Colonic mucosa (tissue), 4 donors: Measurements from ENCODE around the gene CREB5. TPM values are rescaled to one million over a fixed set of nuclear protein-coding genes. Genes with fewer than 3 reads are reported as not detected.

Experiments used
- DNase-seq: peaks from one replicate; pipeline ENCODE4 v3.0.0-alpha.2; 2020
- H3K27ac ChIP-seq: fragments of 200-600 bp; one replicate; pipeline ENCODE4 v1.8.0; 2021
- H3K27me3 ChIP-seq: fragments of 200-600 bp; one replicate; pipeline ENCODE4 v1.8.0; 2021
- H3K36me3 ChIP-seq: fragments of 200-600 bp; one replicate; pipeline ENCODE4 v1.8.0; 2021
- H3K4me1 ChIP-seq: fragments of 200-600 bp; one replicate; pipeline ENCODE4 v1.8.0; 2021; ENCODE audit warnings: mild to moderate bottlenecking
- H3K4me3 ChIP-seq: fragments of 200-600 bp; one replicate; pipeline ENCODE4 v1.8.0; 2021
- H3K9ac ChIP-seq, 2 donors: one replicate each; pipeline ENCODE4 v1.7.0; 2013; ENCODE audit warnings: control low read depth in 2 of 2, low read depth in 2 of 2, low read length in 2 of 2
- H3K9me3 ChIP-seq: fragments of 200-600 bp; one replicate; pipeline ENCODE4 v1.8.0; 2021
- intact Hi-C: fragments of 100-400 bp; cut with DNase I; formaldehyde crosslinking; loops from one replicate; pipeline ENCODE4 v1.14.1; 2022
- total RNA-seq, 2 donors: library from RNA; stranded (reverse); fragmentation: NEBNext Ultra II Directional in 1 of 2; extraction: Animal tissue kit (Norgen Biotek cat#: 25700) in 1 of 2; gene quantifications; one replicate each; pipeline ENCODE4 v1.2.1, GENCODE V29; 2021
- TF ChIP-seq, protein P1 (sequence below): fragments of 200-600 bp; IDR thresholded peaks from one replicate; pipeline ENCODE4 v1.8.0; 2022; ENCODE audit warnings: antibody characterized with exemption, mild to moderate bottlenecking
- donor health status: healthy.
- donor health status: DM: no; HTN: no; CAD: no.
- donor health status: DM: no; HTN: no; CAD: no.

CREB5 gene
- total RNA-seq, 2 donors from 2014 or later, result 0.54 to 3.6 TPM

DNA sequence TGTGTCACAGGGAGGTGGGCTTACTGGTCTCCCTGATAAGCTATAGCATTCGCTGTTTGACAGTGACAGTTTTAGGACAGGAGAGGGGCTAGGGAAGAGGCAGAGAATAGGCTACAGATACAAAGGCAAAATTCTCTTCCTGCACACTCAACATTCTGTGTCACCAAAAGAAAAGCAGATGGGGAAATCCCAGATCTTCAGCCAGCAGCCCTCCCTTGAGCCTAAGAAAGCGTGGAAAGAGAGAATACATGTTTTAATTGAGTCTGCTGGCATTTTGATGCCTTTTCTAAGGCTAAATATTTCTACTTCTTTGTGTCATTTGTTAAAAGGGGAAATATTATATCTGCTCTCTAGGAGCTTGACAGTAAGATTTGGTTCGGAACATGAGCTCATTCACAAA lies 298.8 kb downstream of the CREB5 start:
- no peaks in the 10 kb centered on the region for H3K36me3 ChIP-seq
- no peak for DNase-seq
- no peaks in the 10 kb centered on the region for H3K4me1 ChIP-seq
- TF ChIP-seq, protein P1, sequence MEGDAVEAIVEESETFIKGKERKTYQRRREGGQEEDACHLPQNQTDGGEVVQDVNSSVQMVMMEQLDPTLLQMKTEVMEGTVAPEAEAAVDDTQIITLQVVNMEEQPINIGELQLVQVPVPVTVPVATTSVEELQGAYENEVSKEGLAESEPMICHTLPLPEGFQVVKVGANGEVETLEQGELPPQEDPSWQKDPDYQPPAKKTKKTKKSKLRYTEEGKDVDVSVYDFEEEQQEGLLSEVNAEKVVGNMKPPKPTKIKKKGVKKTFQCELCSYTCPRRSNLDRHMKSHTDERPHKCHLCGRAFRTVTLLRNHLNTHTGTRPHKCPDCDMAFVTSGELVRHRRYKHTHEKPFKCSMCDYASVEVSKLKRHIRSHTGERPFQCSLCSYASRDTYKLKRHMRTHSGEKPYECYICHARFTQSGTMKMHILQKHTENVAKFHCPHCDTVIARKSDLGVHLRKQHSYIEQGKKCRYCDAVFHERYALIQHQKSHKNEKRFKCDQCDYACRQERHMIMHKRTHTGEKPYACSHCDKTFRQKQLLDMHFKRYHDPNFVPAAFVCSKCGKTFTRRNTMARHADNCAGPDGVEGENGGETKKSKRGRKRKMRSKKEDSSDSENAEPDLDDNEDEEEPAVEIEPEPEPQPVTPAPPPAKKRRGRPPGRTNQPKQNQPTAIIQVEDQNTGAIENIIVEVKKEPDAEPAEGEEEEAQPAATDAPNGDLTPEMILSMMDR, result no peak
- intact Hi-C loops, result no loop called here
- no peaks in the 10 kb centered on the region for H3K27me3 ChIP-seq
- H3K9ac ChIP-seq, result no peak overlapping the region
- no peaks in the 10 kb centered on the region for H3K9me3 ChIP-seq
- no peak overlapping the region for H3K4me3 ChIP-seq
- no peak overlapping the region for H3K27ac ChIP-seq

DNA sequence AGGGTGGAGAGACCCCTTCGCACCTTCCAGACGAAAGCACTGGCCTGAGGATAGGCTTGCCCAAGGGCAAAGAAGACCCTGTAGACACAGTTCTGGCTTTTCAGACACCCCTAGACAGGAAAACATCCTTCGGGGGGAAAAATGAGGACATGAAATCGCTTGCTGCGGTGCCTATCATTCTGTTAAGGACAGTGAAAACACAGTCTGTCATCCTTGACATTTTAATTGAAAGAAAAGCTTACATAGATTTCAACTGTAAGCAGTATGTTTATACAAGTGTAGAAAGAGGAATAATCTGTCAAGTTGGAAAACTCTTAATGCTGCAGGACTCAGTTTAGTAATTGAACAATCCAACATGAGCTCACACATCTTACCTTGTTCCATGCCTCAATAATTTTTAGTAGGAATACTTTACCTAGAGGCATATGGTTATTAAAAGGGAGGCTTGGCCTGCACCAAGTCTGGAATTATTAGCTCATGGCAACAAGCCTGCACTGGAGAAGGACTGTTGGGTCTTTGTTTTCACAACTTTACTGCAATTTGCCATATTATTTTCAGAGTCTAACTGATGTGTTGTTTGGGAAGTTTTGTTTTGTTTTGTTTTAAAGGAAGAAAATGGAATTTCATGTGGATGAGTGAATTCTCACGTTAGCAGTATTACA lies 302.3 kb downstream of the CREB5 start:
- no peaks in the 10 kb centered on the region for H3K36me3 ChIP-seq
- TF ChIP-seq, protein P1, result no peak
- intact Hi-C loops, result no loop called here
- no peak overlapping the region for H3K9ac ChIP-seq
- no peaks in the 10 kb centered on the region for H3K4me1 ChIP-seq
- H3K27ac ChIP-seq, result no peak overlapping the region
- DNase-seq, result no peak
- H3K4me3 ChIP-seq, result no peak overlapping the region
- H3K27me3 ChIP-seq, result no peaks in the 10 kb centered on the region
- no peaks in the 10 kb centered on the region for H3K9me3 ChIP-seq

DNA sequence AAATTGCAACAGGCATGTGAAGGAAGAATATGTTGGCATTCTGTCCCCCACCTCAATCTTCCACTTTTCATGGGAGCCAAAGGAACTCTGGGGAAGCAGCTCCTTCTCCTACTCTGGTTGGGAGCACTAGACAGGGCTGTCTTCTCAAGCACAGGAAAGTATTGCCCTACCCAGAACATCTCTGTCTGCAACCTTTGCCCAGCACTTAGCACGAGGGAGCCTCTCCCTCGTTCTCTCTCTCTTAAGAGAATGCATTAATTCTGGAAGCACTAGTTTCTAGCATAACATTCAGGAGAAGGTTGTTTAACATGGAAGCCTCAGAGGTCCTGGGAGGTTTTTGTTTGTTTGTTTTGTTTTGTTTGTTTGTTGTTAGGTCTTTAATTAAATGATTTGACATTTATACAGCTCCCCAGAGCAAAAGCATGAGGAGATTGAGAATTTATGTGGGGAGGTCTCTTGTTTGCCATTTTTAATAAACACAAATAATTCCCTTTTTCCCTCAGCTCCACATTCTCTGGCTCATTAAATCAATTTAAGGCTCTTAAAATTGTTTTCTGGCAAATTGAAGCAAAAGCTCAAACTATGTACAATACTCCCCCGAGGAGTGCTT lies 305.2 kb downstream of the CREB5 start:
- H3K4me3 ChIP-seq, result no peak overlapping the region
- no peaks in the 10 kb centered on the region for H3K4me1 ChIP-seq
- intact Hi-C loops, result no loop called here
- DNase-seq, result no peak
- no peak overlapping the region for H3K27ac ChIP-seq
- no peaks in the 10 kb centered on the region for H3K36me3 ChIP-seq
- no peak overlapping the region for H3K9ac ChIP-seq
- TF ChIP-seq, protein P1, result no peak
- no peaks in the 10 kb centered on the region for H3K9me3 ChIP-seq
- no peaks in the 10 kb centered on the region for H3K27me3 ChIP-seq

DNA sequence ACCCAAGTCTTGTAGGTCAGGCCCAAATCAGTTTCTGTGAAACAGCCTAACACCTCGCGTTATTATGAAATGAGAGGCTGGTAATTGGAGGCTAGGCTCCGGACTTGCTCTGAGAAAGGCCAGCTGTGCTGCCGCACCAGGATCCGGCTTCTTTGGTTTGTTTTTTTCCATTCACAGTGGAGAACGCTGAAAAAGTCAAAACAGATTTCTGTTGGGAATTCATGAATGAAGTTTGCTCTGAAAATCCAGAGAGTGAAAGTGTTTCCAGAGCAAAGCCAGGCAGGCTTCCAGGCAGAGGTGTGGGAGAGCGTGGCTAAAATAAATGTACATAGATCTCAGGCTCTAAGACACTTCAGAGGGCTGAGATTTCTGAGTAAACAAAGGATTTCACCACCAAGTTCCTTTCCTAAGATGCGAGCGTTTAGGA lies 305.8 kb downstream of the CREB5 start:
- no peak overlapping the region for H3K4me3 ChIP-seq
- no peak for DNase-seq
- H3K9me3 ChIP-seq, result no peaks in the 10 kb centered on the region
- TF ChIP-seq, protein P1, result no peak
- intact Hi-C loops, result no loop called here
- no peaks in the 10 kb centered on the region for H3K27me3 ChIP-seq
- H3K9ac ChIP-seq, result no peak overlapping the region
- no peaks in the 10 kb centered on the region for H3K4me1 ChIP-seq
- no peaks in the 10 kb centered on the region for H3K36me3 ChIP-seq
- no peak overlapping the region for H3K27ac ChIP-seq

DNA sequence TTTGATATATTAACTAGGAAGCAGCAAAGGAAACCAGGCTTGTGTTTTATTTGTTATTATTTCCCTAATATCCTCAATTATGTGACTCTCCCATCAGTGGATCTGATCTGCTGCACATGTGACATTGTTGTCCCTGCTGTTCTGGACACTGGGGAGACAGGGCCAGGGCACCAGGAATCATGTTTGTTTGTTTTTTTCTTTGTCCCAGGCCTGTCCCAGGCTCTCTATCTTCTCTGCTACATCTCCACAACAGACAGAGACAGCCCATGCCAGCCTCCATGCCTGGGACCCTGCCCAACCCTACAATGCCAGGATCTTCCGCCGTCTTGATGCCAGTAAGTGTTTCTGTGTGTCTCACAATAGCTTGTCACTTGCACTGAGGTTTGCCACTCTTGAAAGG lies 306.2 kb downstream of the CREB5 start:
- TF ChIP-seq, protein P1, result no peak
- Histone ChIP-seq H3K4me1 (no peaks in the 10 kb centered on the region), H3K36me3 (no peaks in the 10 kb centered on the region), H3K9me3 (no peaks in the 10 kb centered on the region), H3K4me3 (no peak overlapping the region), H3K27ac (no peak overlapping the region), H3K9ac (no peak overlapping the region), H3K27me3 (no peaks in the 10 kb centered on the region)
- DNase-seq, result no peak
- intact Hi-C loops, result no loop called here
